NCI-H526 (cell line): ENCODE results near the gene SEC22C.
A peak's percentile ranks its signal among the peaks of the same experiment; 100 is the strongest.

ENCODE experiments used
- DNase-seq, 2 experiments: peaks; one replicate each; lab custom pipeline; 2025; lab: John Stamatoyannopoulos, UW

Gene SEC22C

GRCh38 chr3:42535981-42536784 lies 45.6 kb downstream of the SEC22C start:
- DNase-seq = peak; percentile 37 to 77

GRCh38 chr3:42533161-42533897 lies 48.4 kb downstream of the SEC22C start:
- no peak for DNase-seq

- no peak for DNase-seq
These were observed 49.5 kb downstream of the SEC22C start for GRCh38 chr3:42532229-42532628.

- DNase-seq = no peak
These were observed 50.3 kb downstream of the SEC22C start for GRCh38 chr3:42531470-42531869.

GRCh38 chr3:42530073-42530472 lies 51.7 kb downstream of the SEC22C start:
- DNase-seq = no peak

GRCh38 chr3:42529468-42529867 lies 52.3 kb downstream of the SEC22C start:
- no peak for DNase-seq

GRCh38 chr3:42527368-42527917 lies 54.3 kb downstream of the SEC22C start:
- DNase-seq = no peak

GRCh38 chr3:42526616-42527367 lies 55.0 kb downstream of the SEC22C start:
- DNase-seq = no peak

- no peak for DNase-seq
These were observed 55.9 kb downstream of the SEC22C start for GRCh38 chr3:42525736-42526345.

- no peak for DNase-seq
These were observed 56.6 kb downstream of the SEC22C start for GRCh38 chr3:42525212-42525611.

- DNase-seq = no peak
These were observed 57.0 kb downstream of the SEC22C start for GRCh38 chr3:42524751-42525150.

GRCh38 chr3:42520906-42521305 lies 60.9 kb downstream of the SEC22C start:
- no peak for DNase-seq

- DNase-seq = no peak
These were observed 61.4 kb downstream of the SEC22C start for GRCh38 chr3:42520336-42520735.

GRCh38 chr3:42519568-42519962 lies 62.2 kb downstream of the SEC22C start:
- DNase-seq = no peak

- no peak for DNase-seq
These were observed 62.8 kb downstream of the SEC22C start for GRCh38 chr3:42518800-42519567.

GRCh38 chr3:42517117-42517516 lies 64.7 kb downstream of the SEC22C start:
- no peak for DNase-seq

- DNase-seq = no peak
These were observed 65.3 kb downstream of the SEC22C start for GRCh38 chr3:42516443-42516842.

- no peak for DNase-seq
These were observed 65.8 kb downstream of the SEC22C start for GRCh38 chr3:42515976-42516375.

- DNase-seq = no peak
These were observed 66.3 kb downstream of the SEC22C start for GRCh38 chr3:42515391-42515916.

GRCh38 chr3:42514876-42515275 lies 66.9 kb downstream of the SEC22C start:
- DNase-seq = no peak

- no peak for DNase-seq
These were observed 68.2 kb downstream of the SEC22C start for GRCh38 chr3:42513521-42513920.
